PC-9 (cell line): Measurements from ENCODE around the gene RASGEF1B. TPM values are rescaled to one million over a fixed set of nuclear protein-coding genes. Genes with fewer than 3 reads are reported as not detected.

Experiments used
- BruUV-seq: library from RNA; stranded (reverse); fragments of 400-500 nt; replicated peaks from 2 replicates; lab custom pipeline; 2021; lab: Mats Ljungman, UMichigan
- CTCF ChIA-PET: fragments of 300-600 bp; sonication (Branson Sonifier 250); formaldehyde crosslinking; loops from one replicate; lab custom pipeline; 2022; ENCODE audit warnings: antibody characterized with exemption; lab: Charles Lee
- POLR2A ChIA-PET: fragments of 300-600 bp; sonication (Branson Sonifier 250); formaldehyde crosslinking; loops from one replicate; lab custom pipeline; 2022; ENCODE audit warnings: antibody characterized with exemption; ENCODE audit not compliant: unreplicated experiment; lab: Charles Lee
- DNase-seq, 2 experiments: peaks; one replicate each; pipeline versions ENCODE4 v3.0.0 to v3.0.0-alpha.2; 2015 to 2022; ENCODE audit warnings: mixed read lengths in 1 of 2
- H2AFZ ChIP-seq: fragments of 200-600 bp; sonication (generic); 2 replicates; pipeline ENCODE4 v1.8.1; 2017; ENCODE audit warnings: antibody characterized with exemption
- H3F3A ChIP-seq: fragments of 200-600 bp; sonication (generic); 2 replicates; pipeline ENCODE4 v1.8.1; 2017; ENCODE audit warnings: antibody characterized with exemption, mild to moderate bottlenecking, low read depth; ENCODE audit not compliant: insufficient read depth
- H3K27ac ChIP-seq: fragments of 200-600 bp; sonication (generic); 2 replicates; pipeline ENCODE4 v1.6.1; 2016; ENCODE audit warnings: mixed run types
- H3K27me3 ChIP-seq: fragments of 200-600 bp; sonication (generic); 2 replicates; pipeline ENCODE4 v1.6.1; 2016; ENCODE audit warnings: low read depth, mixed run types; ENCODE audit not compliant: insufficient read depth
- H3K36me3 ChIP-seq: fragments of 200-600 bp; sonication (generic); 2 replicates; pipeline ENCODE4 v1.6.1; 2016; ENCODE audit warnings: low read depth, mixed run types
- H3K4me1 ChIP-seq: fragments of 200-600 bp; sonication (generic); replicated peaks from 2 replicates; pipeline ENCODE4 v1.6.1; 2016; ENCODE audit warnings: mixed run types; ENCODE audit not compliant: insufficient read depth
- H3K4me2 ChIP-seq: fragments of 200-600 bp; sonication (generic); 2 replicates; pipeline ENCODE4 v1.6.1; 2017; ENCODE audit warnings: mixed run types
- H3K4me3 ChIP-seq: fragments of 200-600 bp; sonication (generic); 2 replicates; pipeline ENCODE4 v1.6.1; 2016; ENCODE audit warnings: mixed run types
- H3K79me2 ChIP-seq: fragments of 200-600 bp; sonication (generic); 2 replicates; pipeline ENCODE4 v1.6.1; 2017; ENCODE audit warnings: low read depth, mixed run types
- H3K9me2 ChIP-seq: fragments of 200-600 bp; sonication (generic); 2 replicates; pipeline ENCODE4 v1.8.1; 2017; ENCODE audit warnings: mild to moderate bottlenecking; ENCODE audit not compliant: insufficient read depth
- H3K9me3 ChIP-seq: fragments of 200-600 bp; sonication (generic); 2 replicates; pipeline ENCODE4 v1.8.1; 2016; ENCODE audit warnings: low read depth; ENCODE audit not compliant: insufficient read depth
- H4K20me1 ChIP-seq: fragments of 200-600 bp; sonication (generic); 2 replicates; pipeline ENCODE4 v1.8.1; 2017; ENCODE audit not compliant: insufficient read depth
- EZH2 ChIP-seq: fragments of 200-600 bp; sonication (generic); IDR thresholded peaks from 2 replicates; pipeline ENCODE4 v1.8.0; 2017; ENCODE audit warnings: antibody characterized with exemption, low read depth
- intact Hi-C: fragments of 100-400 bp; cut with micrococcal nuclease; formaldehyde crosslinking; loops from one replicate; pipeline ENCODE4 v1.10.0; 2022; ENCODE audit not compliant: unreplicated experiment
- total RNA-seq: library from RNA; stranded (reverse); gene quantifications from 2 replicates; pipeline ENCODE4 v1.2.3, GENCODE V29; 2021
- TF ChIP-seq, protein P1 (sequence below): fragments of 200-600 bp; sonication (generic); conservative IDR thresholded peaks from 2 replicates; pipeline ENCODE4 v1.6.1; 2017; ENCODE audit warnings: mixed run types, antibody characterized with exemption, mild to moderate bottlenecking, moderate library complexity

RASGEF1B gene
- total RNA-seq, 1 experiment from 2014 or later = 1.0 TPM

DNA sequence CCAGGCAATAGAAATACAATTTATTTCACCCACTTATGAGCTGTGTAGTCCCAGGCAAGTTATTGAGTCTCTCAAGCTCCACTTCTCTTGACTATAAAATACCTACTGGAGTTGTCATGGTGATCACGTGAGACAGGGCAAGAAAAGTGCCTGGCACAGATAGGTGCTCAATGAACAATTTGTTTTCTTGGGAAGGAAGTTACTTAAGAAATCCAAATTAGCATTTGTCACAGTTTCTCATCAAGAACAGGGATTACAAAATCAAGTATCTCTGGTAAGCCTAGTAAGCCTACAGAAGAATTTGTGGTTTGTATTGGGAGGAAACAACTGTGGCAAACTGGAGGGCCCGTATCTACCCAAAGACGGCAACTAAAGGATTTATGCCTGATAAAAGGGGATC, 37.5 kb upstream of the RASGEF1B start:
- no peak for DNase-seq
- Histone ChIP-seq H3F3A (no peaks in the 10 kb centered on the region), H2AFZ (no peak overlapping the region), H3K4me3 (no peak overlapping the region), H3K79me2 (no peaks in the 10 kb centered on the region), H3K27ac (no peak overlapping the region), H3K36me3 (no peaks in the 10 kb centered on the region), H3K9me3 (no peaks in the 10 kb centered on the region), H3K4me2 (no peak overlapping the region), H4K20me1 (no peaks in the 10 kb centered on the region), H3K9me2 (no peaks in the 10 kb centered on the region), H3K4me1 (no peaks in the 10 kb centered on the region), H3K27me3 (no peaks in the 10 kb centered on the region)
- intact Hi-C loops = no loop called here
- no peak for TF ChIP-seq EZH2
- TF ChIP-seq, protein P1, sequence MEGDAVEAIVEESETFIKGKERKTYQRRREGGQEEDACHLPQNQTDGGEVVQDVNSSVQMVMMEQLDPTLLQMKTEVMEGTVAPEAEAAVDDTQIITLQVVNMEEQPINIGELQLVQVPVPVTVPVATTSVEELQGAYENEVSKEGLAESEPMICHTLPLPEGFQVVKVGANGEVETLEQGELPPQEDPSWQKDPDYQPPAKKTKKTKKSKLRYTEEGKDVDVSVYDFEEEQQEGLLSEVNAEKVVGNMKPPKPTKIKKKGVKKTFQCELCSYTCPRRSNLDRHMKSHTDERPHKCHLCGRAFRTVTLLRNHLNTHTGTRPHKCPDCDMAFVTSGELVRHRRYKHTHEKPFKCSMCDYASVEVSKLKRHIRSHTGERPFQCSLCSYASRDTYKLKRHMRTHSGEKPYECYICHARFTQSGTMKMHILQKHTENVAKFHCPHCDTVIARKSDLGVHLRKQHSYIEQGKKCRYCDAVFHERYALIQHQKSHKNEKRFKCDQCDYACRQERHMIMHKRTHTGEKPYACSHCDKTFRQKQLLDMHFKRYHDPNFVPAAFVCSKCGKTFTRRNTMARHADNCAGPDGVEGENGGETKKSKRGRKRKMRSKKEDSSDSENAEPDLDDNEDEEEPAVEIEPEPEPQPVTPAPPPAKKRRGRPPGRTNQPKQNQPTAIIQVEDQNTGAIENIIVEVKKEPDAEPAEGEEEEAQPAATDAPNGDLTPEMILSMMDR = no peak
- BruUV-seq = no TSS peak
- ChIA-PET POLR2A (no interaction called here), CTCF (no interaction called here)

DNA sequence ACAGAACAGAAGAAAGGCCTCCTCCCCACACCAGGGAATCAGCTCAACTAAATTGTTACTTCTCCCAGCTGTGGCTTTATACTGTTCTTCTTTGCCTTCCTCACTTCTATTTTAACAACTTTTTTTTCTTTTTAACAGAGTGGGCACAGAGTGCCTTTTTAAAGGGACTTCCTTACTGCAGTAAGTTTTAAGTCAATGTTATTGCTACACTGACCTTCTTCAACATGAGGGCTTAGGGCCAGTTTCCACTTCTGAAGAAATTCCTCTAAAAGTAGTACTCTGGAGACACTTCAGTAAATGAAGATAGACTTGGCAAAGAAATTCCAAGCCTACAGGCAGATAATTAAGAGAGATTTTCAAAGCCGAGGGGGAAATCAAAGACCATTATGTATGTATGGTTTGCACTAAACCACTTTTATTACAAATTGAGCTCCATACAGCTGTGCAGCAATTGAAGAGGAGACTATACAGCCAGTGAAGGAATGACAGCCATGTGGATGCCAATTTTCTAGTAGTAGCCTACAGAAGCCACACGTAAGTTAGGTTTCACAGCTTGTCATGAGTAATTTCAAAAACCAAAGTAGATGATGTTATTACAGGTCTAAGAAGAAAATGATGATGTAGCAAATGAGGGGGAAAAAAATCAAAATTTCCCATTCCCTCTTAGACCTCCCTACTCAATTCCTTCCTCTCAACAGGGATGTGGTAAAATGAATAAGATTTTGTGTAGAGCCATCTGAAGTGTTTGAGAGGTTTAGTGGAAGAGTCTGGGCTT, 36.9 kb upstream of the RASGEF1B start:
- TF ChIP-seq EZH2 = no peak
- TF ChIP-seq, protein P1 = no peak
- DNase-seq = no peak
- no peak overlapping the region for H3K4me3 ChIP-seq
- intact Hi-C loops = no loop called here
- ChIA-PET CTCF (no interaction called here), POLR2A (no interaction called here)
- H3K36me3 ChIP-seq = no peaks in the 10 kb centered on the region
- no peaks in the 10 kb centered on the region for H3K79me2 ChIP-seq
- H3K27ac ChIP-seq = no peak overlapping the region
- H3K4me1 ChIP-seq = no peaks in the 10 kb centered on the region
- H3K27me3 ChIP-seq = no peaks in the 10 kb centered on the region
- H4K20me1 ChIP-seq = no peaks in the 10 kb centered on the region
- no peak overlapping the region for H3K4me2 ChIP-seq
- no peaks in the 10 kb centered on the region for H3K9me2 ChIP-seq
- no peaks in the 10 kb centered on the region for H3K9me3 ChIP-seq
- H2AFZ ChIP-seq = no peak overlapping the region
- no peaks in the 10 kb centered on the region for H3F3A ChIP-seq
- BruUV-seq = no TSS peak

DNA sequence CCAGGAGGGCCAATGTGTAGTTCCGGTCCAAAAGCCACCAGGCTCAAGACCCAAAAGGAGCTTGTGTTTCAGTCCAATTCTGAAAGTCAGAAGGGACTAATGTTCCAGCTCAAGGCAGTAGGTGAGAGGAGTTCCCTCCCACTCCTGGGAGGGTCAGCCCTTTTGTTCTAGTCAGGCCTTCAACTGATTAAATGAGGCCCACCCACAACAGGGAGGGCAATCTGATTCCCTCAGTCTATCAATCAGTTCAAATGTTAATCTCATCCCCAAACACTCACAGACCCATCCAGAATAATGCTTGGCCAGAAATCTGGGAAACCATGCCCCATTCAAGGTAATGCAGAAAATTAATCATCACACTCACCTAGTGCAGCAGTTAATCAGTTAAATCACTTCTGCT, 35.8 kb upstream of the RASGEF1B start:
- intact Hi-C loops = no loop called here
- CTCF ChIA-PET = no interaction called here

More for the DNA sequence above, 35.8 kb upstream of the RASGEF1B start:
- Histone ChIP-seq H3K36me3 (no peaks in the 10 kb centered on the region), H3K9me2 (no peaks in the 10 kb centered on the region), H3K79me2 (no peaks in the 10 kb centered on the region), H4K20me1 (no peaks in the 10 kb centered on the region), H3K9me3 (no peaks in the 10 kb centered on the region), H3K27ac (no peak overlapping the region), H3K4me1 (no peaks in the 10 kb centered on the region), H3K4me3 (no peak overlapping the region), H3K27me3 (no peaks in the 10 kb centered on the region), H3K4me2 (no peak overlapping the region), H3F3A (no peaks in the 10 kb centered on the region), H2AFZ (no peak overlapping the region)
- POLR2A ChIA-PET = no interaction called here
- no TSS peak for BruUV-seq
- TF ChIP-seq EZH2 = no peak
- TF ChIP-seq, protein P1 = no peak
- no peak for DNase-seq
